Stimulated activated naive CD4-positive, alpha-beta T cell treated with Interleukin-2 at 50 U/mL for 16 hours (primary cell): Measurements from ENCODE around the gene CLPSL2.
"Not testable (repeated sequence)": the region's sequence is repeated elsewhere in the genome, so short reads cannot be mapped to it uniquely, and the experiment has no call there.

Experiments
- DNase-seq: peaks from one replicate; lab custom pipeline; 2025; lab: John Stamatoyannopoulos, UW

CLPSL2 gene

GRCh38 chr6:35776364-35777215, at the start of gene CLPSL2:
Gene CLPSL2 (plus strand): TSS chr6:35776598. CDS start chr6:35776619, 21 bp downstream.
- DNase-seq, result no peak

- no peak for DNase-seq
Observed at GRCh38 chr6:35727231-35727934, 49.0 kb upstream of the CLPSL2 start.

DNA sequence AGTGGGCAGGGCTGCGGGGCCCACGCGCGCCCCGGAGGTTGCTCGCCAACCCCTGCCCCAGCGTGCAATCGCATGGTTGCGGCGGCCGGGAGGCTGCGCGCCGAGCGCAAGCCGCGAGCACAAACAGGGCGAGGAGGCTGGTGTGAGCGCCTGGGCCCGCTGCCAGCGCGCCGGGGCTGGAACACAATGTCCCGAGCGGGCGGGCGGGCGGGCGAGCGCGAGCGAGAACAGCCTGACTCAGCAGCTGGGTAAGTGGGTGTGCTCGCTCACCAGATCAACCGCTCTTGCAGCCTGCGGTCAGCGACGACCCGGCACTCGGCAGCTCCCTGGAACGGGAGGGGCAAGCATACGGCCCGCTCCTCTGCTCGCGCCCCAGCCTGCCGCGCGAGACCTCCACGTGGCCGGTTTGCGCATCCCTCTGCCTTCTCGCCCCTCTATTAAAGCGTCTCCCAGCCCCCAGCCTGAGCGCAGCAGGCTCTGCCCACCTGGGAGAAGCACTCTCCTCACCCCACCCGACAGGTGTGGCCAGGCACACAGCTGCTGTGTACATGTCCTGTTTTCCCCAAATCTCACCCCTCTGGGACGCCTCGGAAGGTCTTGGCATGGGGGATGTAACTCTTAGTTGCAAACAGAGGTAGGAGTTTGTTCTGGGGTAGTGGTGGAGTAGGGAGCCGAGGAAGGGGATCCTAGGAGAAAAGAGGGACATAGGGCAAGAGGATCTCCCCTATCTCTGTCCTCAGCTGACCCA, 48.3 kb upstream of the CLPSL2 start:
- peak; percentile 87 for DNase-seq

DNA sequence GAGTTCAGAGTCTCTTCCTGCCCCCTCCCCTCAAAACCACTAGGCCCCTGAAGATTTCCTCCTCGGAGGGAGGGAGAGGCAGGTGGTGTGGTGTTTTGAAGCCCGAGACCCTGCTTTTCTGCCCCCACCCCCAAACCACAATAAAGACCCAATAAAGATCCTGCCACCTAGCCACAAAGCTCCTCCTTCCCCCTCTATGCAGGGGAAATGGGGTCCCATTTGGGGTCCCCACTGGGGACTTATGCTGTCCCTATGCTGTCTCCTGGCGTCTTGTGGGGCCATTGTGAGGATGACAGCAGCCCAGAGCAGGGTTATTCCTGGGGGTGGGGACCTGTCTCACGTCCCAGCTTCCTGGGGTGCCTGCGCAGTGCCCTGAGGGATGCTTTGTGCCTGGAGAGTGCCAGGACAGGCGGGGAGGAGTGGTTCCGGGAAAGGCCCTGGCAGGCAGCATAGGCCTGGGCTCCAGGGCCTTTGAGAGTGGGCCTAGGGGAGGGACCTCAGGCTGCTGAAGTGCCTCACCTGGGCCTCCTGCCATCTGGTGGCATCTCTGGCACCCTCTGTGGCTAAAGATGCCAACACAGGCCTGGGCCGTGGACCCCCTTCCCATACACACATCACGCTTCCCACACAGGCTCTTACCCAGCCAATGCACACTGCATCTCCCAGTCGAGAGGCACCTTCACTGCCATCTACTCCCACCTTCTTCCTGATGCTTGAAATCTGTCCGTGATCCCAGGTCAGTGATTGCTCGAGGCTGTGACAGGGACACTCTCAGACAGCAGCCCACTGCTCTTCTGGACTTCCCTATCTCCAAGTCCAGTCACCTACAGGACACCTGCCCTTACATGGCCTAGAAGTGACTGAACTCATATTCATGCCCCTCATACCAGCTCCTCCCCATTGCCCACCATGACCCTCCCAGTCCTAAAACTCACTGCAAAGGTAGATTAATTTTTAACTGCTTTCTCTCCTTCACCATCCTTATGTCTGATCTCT, 47.4 kb upstream of the CLPSL2 start:
- peak; percentile 18 for DNase-seq

GRCh38 chr6:35729722-35730121, 46.7 kb upstream of the CLPSL2 start:
- no peak for DNase-seq

DNA sequence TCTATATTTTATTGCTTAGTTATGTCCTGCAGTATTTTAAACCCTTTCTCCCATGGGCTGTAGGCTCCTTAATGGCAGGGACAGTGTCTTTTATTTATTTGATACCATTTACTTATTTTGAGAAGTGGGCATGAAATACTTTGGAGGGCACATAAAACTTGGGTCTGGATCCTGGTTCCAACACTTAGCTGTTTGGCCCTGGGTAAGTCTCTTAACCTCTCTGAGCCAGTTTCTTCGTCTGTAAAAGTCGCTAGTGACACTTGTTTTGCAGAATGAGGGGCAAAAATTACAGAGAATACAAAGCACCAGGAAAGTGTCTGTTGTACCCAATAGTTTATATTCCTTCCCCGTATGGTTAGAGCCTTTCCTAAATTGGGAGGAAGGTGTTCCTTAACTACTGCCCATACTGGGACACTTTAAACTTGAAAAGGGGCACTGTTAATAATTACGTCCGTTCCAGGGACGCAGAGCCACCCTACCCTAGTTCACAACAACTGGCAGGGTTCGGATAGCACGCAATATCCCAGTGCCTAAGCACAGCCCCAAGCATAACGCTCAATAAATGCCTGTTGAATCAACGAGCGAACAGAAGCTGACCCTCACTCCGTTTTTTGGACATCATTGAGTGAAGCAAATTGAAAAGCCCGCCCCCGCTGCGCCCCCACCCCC, 45.5 kb upstream of the CLPSL2 start:
- DNase-seq, result no peak

DNA sequence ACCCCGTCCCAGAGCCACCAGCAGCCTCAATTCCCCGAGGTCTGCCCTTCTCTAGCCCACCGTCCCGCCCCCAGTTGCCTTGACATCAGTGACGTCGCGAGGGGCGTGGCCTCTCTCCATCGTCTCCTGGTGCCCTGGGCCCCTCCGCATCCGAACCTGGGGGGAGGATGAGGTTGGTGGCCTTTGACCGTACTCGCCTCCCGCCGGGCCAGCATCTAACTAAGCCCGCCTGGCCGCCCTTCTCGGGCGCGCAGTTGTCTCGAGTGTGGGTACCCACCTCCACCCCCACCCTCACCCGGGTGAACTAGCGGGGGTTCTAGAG, 45.0 kb upstream of the CLPSL2 start:
- peak; percentile 86 for DNase-seq

DNA sequence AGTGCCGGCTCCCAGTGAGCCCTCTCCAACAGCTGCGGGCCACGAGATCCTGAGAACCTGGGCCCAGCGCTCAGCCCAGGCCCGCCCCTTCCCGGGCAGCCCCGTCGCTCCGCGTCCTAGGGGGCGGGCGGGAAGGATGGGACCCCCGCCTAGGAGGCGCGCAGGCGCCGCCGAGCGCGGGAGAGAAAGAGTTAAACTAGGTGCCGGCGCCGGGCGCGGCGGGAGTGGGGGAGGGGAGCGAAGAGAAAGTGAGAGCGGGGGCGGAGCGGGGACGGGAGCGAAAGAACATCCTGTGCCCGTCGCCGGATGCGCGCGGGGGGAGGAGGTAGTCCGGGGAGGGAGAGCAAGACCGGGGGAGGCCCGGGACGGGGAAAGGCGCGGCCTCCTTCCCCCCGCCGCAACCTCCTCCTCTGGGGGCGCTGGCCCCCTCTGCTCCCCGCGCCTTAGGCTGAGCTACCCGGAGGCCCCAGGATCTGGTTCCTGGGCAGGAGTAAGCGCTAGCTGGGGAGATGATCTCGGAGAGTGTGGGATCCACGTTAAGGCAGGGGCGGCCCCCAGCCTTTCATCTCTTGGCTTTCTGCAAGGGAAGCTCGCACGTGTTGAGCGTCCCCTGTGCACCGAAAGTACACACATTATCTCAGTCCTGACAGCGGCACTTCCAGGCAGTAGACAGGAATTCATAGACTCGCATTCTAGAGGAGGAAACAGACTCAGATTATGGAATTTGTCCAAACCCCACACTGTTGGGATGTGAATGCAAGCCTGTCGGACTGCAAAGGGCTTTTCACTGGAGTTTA, 44.5 kb upstream of the CLPSL2 start:
- peak; percentile 92 for DNase-seq

- no peak for DNase-seq
Observed at GRCh38 chr6:35733633-35734032, 42.8 kb upstream of the CLPSL2 start.

- not testable (repeated sequence) for DNase-seq
Observed at GRCh38 chr6:35734319-35734718, 42.1 kb upstream of the CLPSL2 start.

DNA sequence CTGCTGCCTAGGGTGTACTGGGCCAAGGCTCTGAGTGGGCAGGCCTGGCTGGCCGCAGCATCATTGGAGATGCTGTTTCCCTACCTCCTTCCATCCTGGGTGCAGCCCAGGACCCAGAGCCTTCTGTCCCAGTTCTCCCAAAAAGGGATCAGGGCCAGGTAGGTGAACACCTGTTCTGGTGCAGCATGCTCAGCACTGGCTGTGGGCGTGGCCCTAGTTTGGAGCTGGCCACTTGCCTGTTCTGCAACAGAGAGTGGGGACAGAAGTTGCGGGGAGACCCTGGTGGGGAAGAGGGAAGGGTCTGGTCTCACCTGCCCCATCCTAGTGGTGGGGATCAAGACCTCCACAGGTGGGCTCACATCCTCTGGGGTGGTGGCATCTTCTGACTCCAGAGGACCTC, 40.9 kb upstream of the CLPSL2 start:
- DNase-seq, result no peak

DNA sequence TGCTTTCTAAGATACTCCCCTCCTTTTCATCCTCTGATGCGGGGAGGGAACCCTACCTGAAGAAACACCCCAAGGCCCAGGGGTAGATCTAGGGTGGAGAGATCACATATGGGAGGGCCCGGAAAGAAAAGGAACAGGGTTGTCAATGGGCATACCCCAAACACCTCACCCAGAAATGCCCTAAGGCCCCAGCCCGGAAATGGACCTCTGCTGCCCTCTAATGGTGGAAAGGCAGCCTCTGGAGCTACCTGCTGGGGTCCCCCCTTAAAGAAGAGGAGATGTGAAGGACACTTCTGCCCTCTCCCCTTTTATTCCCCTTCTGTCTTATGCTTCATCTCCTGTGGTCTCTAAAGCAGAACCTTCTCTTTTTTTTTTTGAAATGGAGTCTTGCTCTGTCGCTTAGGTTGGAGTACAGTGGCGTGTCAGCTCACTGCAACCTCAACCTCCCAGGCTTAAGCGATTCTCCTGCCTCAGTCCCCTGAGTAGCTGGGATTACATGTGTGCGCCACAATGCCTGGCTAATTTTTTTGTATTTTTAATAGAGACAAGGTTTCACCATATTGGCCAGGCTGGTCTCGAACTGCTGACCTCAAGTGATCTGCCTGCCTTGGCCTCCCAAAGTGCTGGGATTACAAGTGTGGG, 40.0 kb upstream of the CLPSL2 start:
- DNase-seq, result peak; percentile 79

DNA sequence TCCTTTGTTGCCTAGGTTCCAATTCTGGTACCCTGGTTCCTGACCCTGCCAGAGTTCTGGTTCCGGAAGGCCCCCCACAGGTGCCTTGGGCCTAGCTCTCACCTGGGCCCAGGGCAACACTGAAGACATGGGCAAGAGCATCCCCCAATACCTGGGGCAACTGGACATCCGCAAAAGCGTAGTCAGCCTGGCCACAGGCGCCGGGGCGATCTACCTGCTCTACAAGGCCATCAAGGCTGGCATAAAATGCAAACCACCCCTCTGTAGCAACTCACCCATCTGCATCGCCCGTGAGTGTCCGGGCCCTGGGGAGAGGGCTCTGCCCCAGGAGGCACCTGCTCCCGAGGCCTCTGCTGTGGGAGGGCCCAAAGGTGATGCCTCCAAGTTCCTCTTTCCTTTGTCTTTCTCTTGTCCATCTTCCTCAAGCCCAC, 39.4 kb upstream of the CLPSL2 start, which contains the start of gene ARMC12:
TSS of gene ARMC12 (plus strand) at position 51 of the 431 bp plus-strand sequence. CDS start at position 128, 77 bp downstream.
- no peak for DNase-seq

- no peak for DNase-seq
Observed at GRCh38 chr6:35737413-35738211, 38.8 kb upstream of the CLPSL2 start.

- no peak for DNase-seq
Observed at GRCh38 chr6:35739645-35740524, 36.5 kb upstream of the CLPSL2 start.

DNA sequence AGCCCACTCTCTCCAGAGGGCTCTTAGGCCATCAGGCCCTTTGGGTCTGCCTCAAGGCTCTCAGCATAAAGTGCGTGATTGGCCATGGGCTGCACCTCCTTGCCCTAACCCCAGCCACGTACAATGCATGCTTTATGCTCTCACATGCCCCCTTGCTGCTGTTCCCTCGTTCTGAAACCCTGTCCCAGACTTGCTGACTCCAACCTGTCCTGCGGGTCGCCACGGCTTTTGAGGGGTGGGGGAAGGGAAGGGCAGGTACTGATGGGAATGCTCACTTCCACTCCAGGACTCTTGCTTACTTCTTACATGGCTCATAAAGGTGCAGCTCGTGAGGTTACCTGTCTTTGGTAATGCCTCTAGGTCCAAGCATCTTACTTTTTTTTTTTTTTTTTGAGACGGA, 33.6 kb upstream of the CLPSL2 start:
- no peak for DNase-seq

DNA sequence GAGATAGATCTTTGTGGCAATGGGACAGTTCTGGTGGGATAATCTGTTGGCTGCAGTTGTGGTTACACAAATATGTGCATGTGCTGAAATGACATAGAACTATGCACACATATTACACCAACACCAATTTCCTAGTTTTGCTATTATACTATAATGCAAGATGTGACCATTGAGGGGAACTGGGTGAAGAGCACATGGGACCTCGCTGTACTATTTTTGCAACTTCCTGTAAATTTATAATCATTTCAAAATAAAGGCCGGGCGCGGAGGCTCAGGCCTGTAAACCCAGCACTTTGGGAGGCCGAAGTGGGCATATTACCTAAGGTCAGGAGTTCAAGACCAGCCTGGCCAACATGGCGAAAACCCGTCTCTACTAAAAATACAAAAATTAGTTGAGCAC, 30.9 kb upstream of the CLPSL2 start:
- no peak for DNase-seq

DNA sequence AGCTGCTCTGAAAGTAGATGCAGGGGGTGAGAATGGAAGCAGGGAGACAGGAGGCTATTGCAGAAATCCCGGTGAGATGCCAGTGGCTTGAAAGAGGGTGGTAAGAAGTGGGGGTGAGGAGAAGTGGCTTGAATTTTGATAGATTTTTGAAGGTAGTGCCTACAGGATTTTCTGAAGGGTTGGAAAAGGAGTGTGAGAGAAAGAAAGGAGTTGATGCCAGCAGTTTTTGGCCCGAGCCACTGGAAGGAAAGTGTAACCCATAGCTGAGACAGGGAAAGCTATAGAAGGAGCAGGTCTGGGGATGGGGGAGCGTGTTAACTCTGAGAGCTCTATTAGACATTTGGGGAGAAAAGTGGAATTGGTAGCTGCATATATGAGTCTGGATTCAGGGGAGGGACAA, 29.9 kb upstream of the CLPSL2 start:
- no peak for DNase-seq
